PC-3 (cell line): ENCODE results near the gene CR1. TPM values are rescaled to one million over a fixed set of nuclear protein-coding genes. Genes with fewer than 3 reads are reported as not detected.

Experiments used
- ATAC-seq: fragments of 200-7000 bp; cut with Tn5 transposase; 2 replicates; pipeline ENCODE4 v1.9.1; 2020; ENCODE audit warnings: mild to moderate bottlenecking, moderate library complexity
- BruUV-seq: library from RNA; stranded (reverse); fragments of 400-500 nt; replicated peaks from 2 replicates; lab custom pipeline; 2021; lab: Mats Ljungman, UMichigan
- CTCF ChIA-PET: fragments of 300-600 bp; sonication (Branson Sonifier 250); formaldehyde crosslinking; loops from one replicate; lab custom pipeline; 2022; ENCODE audit warnings: antibody characterized with exemption; lab: Charles Lee
- POLR2A ChIA-PET: fragments of 300-600 bp; sonication (Branson Sonifier 250); formaldehyde crosslinking; loops from one replicate; lab custom pipeline; 2022; ENCODE audit warnings: antibody characterized with exemption; ENCODE audit not compliant: unreplicated experiment; lab: Charles Lee
- DNase-seq: peaks from one replicate; pipeline ENCODE4 v3.0.0-alpha.2; 2015
- H2AFZ ChIP-seq: fragments of 300-600 bp; sonication (generic); 2 replicates; pipeline ENCODE4 v1.6.0; 2016; ENCODE audit warnings: antibody characterized with exemption, low read length
- H3F3A ChIP-seq: fragments of 300-600 bp; sonication (generic); one replicate; pipeline ENCODE4 v1.6.0; 2017; ENCODE audit warnings: antibody characterized with exemption, low read length, control low read depth, mild to moderate bottlenecking; ENCODE audit not compliant: unreplicated experiment
- H3K27ac ChIP-seq: fragments of 300-600 bp; sonication (generic); 2 replicates; pipeline ENCODE4 v1.5.1; 2016; ENCODE audit warnings: mild to moderate bottlenecking, low read length
- H3K27me3 ChIP-seq: fragments of 300-600 bp; sonication (generic); 2 replicates; pipeline ENCODE4 v1.6.1; 2016; ENCODE audit warnings: low read length, mixed read lengths
- H3K36me3 ChIP-seq: fragments of 300-600 bp; sonication (generic); 2 replicates; pipeline ENCODE4 v1.6.1; 2016; ENCODE audit warnings: low read depth, mixed run types, low read length, mixed read lengths
- H3K4me1 ChIP-seq: fragments of 300-600 bp; sonication (generic); 2 replicates; pipeline ENCODE4 v1.5.1; 2016; ENCODE audit warnings: low read length; ENCODE audit not compliant: insufficient read depth
- H3K4me2 ChIP-seq: fragments of 300-600 bp; sonication (generic); 2 replicates; pipeline ENCODE4 v1.6.0; 2016; ENCODE audit warnings: low read length
- H3K4me3 ChIP-seq: fragments of 300-600 bp; sonication (generic); 2 replicates; pipeline ENCODE4 v1.5.1; 2016; ENCODE audit warnings: mild to moderate bottlenecking, low read length, mixed read lengths
- H3K79me2 ChIP-seq: fragments of 300-600 bp; sonication (generic); 2 replicates; pipeline ENCODE4 v1.6.1; 2017; ENCODE audit warnings: low read length, mixed read lengths
- H3K9ac ChIP-seq: fragments of 300-600 bp; sonication (generic); 2 replicates; pipeline ENCODE4 v1.6.0; 2016; ENCODE audit warnings: mild to moderate bottlenecking, low read length
- H3K9me2 ChIP-seq: fragments of 300-600 bp; sonication (generic); replicated peaks from 2 replicates; pipeline ENCODE4 v1.6.1; 2016; ENCODE audit warnings: mixed run types, low read length, mixed read lengths
- H3K9me3 ChIP-seq: fragments of 300-600 bp; sonication (generic); 2 replicates; pipeline ENCODE4 v1.6.1; 2016; ENCODE audit warnings: low read length, mixed read lengths
- H4K20me1 ChIP-seq: fragments of 300-600 bp; sonication (generic); 2 replicates; pipeline ENCODE4 v1.6.1; 2016; ENCODE audit warnings: low read length, mixed read lengths
- EZH2 ChIP-seq: fragments of 300-600 bp; sonication (generic); IDR thresholded peaks from one replicate; pipeline ENCODE4 v1.6.1; 2017; ENCODE audit warnings: antibody characterized with exemption, mild to moderate bottlenecking, low read length; ENCODE audit not compliant: unreplicated experiment
- EZH2phosphoT487 ChIP-seq: fragments of 300-600 bp; sonication (generic); IDR thresholded peaks from 2 replicates; pipeline ENCODE4 v1.6.1; 2018; ENCODE audit warnings: mild to moderate bottlenecking, antibody characterized with exemption, low read length, borderline replicate concordance
- intact Hi-C: fragments of 100-400 bp; cut with micrococcal nuclease; formaldehyde crosslinking; loops from 2 replicates; pipeline ENCODE4 v1.9.0; 2023
- total RNA-seq: library from RNA; depleted of rRNA; stranded (reverse); fragments of >200 nt; gene quantifications from 2 replicates; pipeline ENCODE4 v1.2.3, GENCODE V29; 2014
- TF ChIP-seq, protein P1 (sequence below): fragments of 300-600 bp; sonication (generic); conservative IDR thresholded peaks from 2 replicates; pipeline ENCODE4 v1.5.1; 2017; ENCODE audit warnings: antibody characterized with exemption, low read depth, mild to moderate bottlenecking, low read length

The CR1 gene
- total RNA-seq, 1 experiment from 2014 or later: not detected

DNA sequence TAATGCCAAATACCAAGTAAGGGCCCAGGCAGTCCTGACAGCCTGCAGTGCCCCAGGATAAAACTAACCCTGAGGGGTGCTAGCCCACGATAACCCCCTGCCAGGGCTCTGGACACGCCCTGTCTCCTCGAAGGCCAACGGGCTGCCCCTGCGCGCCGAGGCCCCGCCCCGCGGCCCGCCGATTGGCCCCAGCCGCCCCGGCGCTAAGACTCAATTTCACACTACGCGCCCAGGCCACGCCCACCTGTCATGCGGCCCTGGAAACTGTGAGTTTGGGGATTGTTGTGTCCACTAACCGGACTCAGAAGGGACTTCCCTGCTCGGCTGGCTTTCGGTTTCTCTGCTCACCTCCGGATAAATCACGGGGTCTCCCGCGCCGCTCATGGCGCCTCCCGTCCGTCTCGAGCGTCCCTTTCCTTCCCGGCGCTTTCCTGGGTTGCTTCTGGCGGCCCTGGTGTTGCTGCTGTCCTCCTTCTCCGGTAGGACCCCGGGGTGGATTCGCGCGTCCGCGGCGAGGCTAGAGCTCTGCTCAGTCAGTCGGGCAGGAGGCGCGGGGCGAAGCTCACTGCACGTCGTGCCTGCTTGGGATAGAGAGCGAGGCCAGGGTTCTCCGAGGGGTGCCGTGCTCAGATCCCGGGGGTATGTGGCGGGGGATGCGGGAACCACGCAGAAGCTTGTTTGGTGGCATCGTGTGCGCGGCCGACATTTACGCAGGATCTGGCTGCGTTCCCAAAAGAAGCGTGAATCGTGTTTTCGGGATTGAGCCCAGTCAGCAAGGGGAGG is 149.1 kb downstream of the CR1 start, which contains the start of gene CR1L:
CR1L (plus strand) TSS at position 282 of the 783 bp plus-strand sequence; CDS start at position 383, 101 bp downstream.
- peak within 1 kb of the TSS; percentile 59 for H3K4me3 ChIP-seq
- DNase-seq: peak; percentile 46
- ChIA-PET POLR2A (no interaction called here), CTCF (no interaction called here)
- no peak within 1 kb of the TSS for H3K9ac ChIP-seq
- peak; percentile 91 for ATAC-seq
- no TSS peak for BruUV-seq
- H3K27ac ChIP-seq: no peak within 1 kb of the TSS
- intact Hi-C loops: no loop called here
- H3F3A ChIP-seq: no peaks in the 10 kb centered on the region
- H4K20me1 ChIP-seq: no peaks in the 10 kb centered on the region
- no peaks in the 10 kb centered on the region for H3K9me2 ChIP-seq
- H3K4me2 ChIP-seq: peak within 1 kb of the TSS; percentile 73
- peak within 1 kb of the TSS; percentile 69 for H2AFZ ChIP-seq
- peaks cover 65% of the 10 kb centered on the region for H3K27me3 ChIP-seq
- H3K9me3 ChIP-seq: no peaks in the 10 kb centered on the region
- no peaks in the 10 kb centered on the region for H3K4me1 ChIP-seq
- TF ChIP-seq EZH2 (no peak), EZH2phosphoT487 (no peak)
- TF ChIP-seq, protein P1, sequence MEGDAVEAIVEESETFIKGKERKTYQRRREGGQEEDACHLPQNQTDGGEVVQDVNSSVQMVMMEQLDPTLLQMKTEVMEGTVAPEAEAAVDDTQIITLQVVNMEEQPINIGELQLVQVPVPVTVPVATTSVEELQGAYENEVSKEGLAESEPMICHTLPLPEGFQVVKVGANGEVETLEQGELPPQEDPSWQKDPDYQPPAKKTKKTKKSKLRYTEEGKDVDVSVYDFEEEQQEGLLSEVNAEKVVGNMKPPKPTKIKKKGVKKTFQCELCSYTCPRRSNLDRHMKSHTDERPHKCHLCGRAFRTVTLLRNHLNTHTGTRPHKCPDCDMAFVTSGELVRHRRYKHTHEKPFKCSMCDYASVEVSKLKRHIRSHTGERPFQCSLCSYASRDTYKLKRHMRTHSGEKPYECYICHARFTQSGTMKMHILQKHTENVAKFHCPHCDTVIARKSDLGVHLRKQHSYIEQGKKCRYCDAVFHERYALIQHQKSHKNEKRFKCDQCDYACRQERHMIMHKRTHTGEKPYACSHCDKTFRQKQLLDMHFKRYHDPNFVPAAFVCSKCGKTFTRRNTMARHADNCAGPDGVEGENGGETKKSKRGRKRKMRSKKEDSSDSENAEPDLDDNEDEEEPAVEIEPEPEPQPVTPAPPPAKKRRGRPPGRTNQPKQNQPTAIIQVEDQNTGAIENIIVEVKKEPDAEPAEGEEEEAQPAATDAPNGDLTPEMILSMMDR: no peak
- no peaks in the 10 kb centered on the region for H3K36me3 ChIP-seq
- H3K79me2 ChIP-seq: no peaks in the 10 kb centered on the region

DNA sequence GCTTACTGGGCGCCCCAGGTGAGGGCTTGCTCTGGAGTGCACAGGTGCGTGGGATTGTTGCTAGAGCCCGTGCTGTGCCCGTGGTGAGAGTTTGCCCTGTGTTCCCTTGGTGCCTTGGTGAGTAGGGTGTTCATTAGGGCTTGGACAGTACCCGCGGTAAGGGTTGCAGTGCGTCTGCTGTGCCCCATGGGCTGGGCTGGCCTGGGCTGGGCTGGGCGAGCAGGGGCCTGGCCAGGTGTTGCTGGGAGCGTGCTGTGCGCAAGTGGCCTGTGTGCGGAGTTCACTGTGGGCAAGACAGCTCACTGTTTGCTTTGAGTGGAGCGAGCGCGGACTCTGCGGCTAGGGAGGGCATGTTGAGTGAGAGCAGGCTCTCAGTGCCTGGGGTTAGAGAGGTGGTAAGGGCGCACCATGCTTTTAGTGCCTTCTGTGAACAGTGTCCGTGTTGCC is 149.7 kb downstream of the CR1 start:
- intact Hi-C loops: no loop called here
- no peaks in the 10 kb centered on the region for H3F3A ChIP-seq
- POLR2A ChIA-PET: no interaction called here
- no peaks in the 10 kb centered on the region for H3K9me3 ChIP-seq
- no peak overlapping the region for H3K4me3 ChIP-seq
- ATAC-seq (no peak; the same call in 1 of the 2 replicates), DNase-seq (no peak)
- no peaks in the 10 kb centered on the region for H4K20me1 ChIP-seq
- H3K79me2 ChIP-seq: no peaks in the 10 kb centered on the region
- TF ChIP-seq, protein P1: no peak
- TF ChIP-seq EZH2 (no peak), EZH2phosphoT487 (no peak)
- no peak overlapping the region for H3K4me2 ChIP-seq
- H3K36me3 ChIP-seq: no peaks in the 10 kb centered on the region
- peaks cover 65% of the 10 kb centered on the region for H3K27me3 ChIP-seq
- H2AFZ ChIP-seq: no peak overlapping the region
- H3K9ac ChIP-seq: no peak overlapping the region
- no peaks in the 10 kb centered on the region for H3K4me1 ChIP-seq
- no peaks in the 10 kb centered on the region for H3K9me2 ChIP-seq
- no TSS peak for BruUV-seq
- CTCF ChIA-PET: no interaction called here
- no peak overlapping the region for H3K27ac ChIP-seq

DNA sequence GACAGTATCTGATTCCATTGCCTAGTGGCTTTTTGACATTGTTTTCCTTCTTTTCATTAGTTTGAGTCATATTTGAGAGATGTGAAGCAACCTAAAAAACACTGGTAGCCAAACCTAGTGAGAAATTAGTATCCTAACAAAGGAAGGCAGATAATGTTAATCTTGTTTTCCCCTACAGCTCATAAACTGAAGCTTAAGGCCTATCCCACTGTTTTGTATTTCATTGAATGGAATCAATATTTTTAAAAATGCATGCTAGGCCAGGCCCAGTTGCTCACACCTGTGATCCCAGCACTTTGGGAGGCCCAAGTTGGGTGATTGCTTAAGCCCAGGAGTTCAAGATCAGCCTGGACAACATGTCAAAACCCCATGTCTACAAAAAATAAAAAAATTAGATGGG is 150.2 kb downstream of the CR1 start:
- CTCF ChIA-PET: no interaction called here
- ATAC-seq: no peak
- no peaks in the 10 kb centered on the region for H3K36me3 ChIP-seq
- peaks cover 65% of the 10 kb centered on the region for H3K27me3 ChIP-seq
- no peaks in the 10 kb centered on the region for H3K4me1 ChIP-seq
- BruUV-seq: no TSS peak
- no peaks in the 10 kb centered on the region for H4K20me1 ChIP-seq
- no peaks in the 10 kb centered on the region for H3F3A ChIP-seq
- no peak overlapping the region for H3K4me2 ChIP-seq
- no peaks in the 10 kb centered on the region for H3K9me2 ChIP-seq
- TF ChIP-seq EZH2phosphoT487 (no peak), EZH2 (no peak)
- TF ChIP-seq, protein P1: no peak
- H3K9ac ChIP-seq: no peak overlapping the region
- no peak overlapping the region for H3K27ac ChIP-seq
- no peaks in the 10 kb centered on the region for H3K9me3 ChIP-seq
- H3K4me3 ChIP-seq: no peak overlapping the region
- DNase-seq: no peak
- no peak overlapping the region for H2AFZ ChIP-seq
- intact Hi-C loops: no loop called here
- H3K79me2 ChIP-seq: no peaks in the 10 kb centered on the region
- POLR2A ChIA-PET: no interaction called here
